ENCODE measurements around the gene GRID2. TPM values are rescaled to one million over a fixed set of nuclear protein-coding genes. Genes with fewer than 3 reads are reported as not detected.

The GRID2 gene
- total RNA-seq, 4 donors from 2014 or later = 0.63 TPM; not detected in 3

DNA sequence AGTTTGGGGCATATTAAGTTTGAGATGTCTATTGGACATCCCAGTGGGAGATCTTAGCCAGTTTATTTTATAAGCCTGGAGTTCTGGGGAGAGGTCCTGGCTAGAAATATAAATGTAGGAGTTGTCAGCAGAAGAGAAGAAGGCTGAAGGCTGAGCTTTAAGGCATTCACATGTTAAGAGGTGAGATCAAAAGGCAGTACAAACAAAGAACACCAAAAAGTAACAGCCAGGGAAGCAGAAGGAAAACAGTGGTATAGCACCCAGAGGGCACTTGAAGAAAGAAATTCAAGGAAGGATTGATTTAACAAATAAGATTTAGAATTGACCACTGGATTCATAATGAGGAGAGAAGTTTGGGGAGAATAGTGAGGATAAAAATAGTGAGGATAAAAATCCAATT lies 1383.5 kb downstream of the GRID2 start:
- TF ChIP-seq POLR2A (IDR thresholded peaks at IDR 0.05) (no peak), EP300 (IDR thresholded peaks at IDR 0.05) (no peak)
- TF ChIP-seq, protein P1, sequence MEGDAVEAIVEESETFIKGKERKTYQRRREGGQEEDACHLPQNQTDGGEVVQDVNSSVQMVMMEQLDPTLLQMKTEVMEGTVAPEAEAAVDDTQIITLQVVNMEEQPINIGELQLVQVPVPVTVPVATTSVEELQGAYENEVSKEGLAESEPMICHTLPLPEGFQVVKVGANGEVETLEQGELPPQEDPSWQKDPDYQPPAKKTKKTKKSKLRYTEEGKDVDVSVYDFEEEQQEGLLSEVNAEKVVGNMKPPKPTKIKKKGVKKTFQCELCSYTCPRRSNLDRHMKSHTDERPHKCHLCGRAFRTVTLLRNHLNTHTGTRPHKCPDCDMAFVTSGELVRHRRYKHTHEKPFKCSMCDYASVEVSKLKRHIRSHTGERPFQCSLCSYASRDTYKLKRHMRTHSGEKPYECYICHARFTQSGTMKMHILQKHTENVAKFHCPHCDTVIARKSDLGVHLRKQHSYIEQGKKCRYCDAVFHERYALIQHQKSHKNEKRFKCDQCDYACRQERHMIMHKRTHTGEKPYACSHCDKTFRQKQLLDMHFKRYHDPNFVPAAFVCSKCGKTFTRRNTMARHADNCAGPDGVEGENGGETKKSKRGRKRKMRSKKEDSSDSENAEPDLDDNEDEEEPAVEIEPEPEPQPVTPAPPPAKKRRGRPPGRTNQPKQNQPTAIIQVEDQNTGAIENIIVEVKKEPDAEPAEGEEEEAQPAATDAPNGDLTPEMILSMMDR (IDR thresholded peaks at IDR 0.05) = no peak

DNA sequence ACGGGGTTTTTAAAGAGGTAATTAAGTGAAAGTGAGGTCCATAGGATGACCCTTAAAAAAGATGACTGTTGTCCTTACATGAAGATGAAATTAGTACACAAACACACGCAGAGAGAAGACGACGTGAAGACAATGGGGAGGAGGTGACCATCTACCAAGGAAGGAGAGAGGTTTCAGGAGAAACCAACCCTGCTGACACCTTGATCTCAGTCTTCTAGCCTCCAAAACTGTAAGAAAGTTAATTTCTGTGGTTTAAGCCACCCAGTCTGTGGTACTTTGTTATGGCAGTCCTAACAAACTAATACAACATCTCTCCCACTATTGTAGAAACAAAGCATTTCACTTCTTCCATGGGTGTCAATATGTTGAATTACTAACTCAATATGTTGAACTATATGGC lies 1385.2 kb downstream of the GRID2 start:
- DNase-seq (ENCODE audit: low spot score in 2 of 2) = no peak
- Histone ChIP-seq H3K9me3 (no peaks in the 10 kb centered on the region), H3K4me3 (no peak overlapping the region), H3K4me1 (no peaks in the 10 kb centered on the region), H3K36me3 (no peaks in the 10 kb centered on the region), H3K27ac (no peak overlapping the region), H3K27me3 (no peaks in the 10 kb centered on the region)
- TF ChIP-seq, protein P1 (IDR thresholded peaks at IDR 0.05) = no peak
- TF ChIP-seq EP300 (IDR thresholded peaks at IDR 0.05) (no peak), POLR2A (IDR thresholded peaks at IDR 0.05) (no peak)
- 71 to 94% methylated on average over 4 of the region's 4 CpGs for WGBS, 2 donors

More for the DNA sequence above, 1383.5 kb downstream of the GRID2 start:
- no peak overlapping the region for H3K4me3 ChIP-seq
- H3K36me3 ChIP-seq = no peaks in the 10 kb centered on the region
- no peaks in the 10 kb centered on the region for H3K4me1 ChIP-seq
- H3K27me3 ChIP-seq = no peaks in the 10 kb centered on the region
- DNase-seq (ENCODE audit: low spot score in 2 of 2) = no peak
- no peak overlapping the region for H3K27ac ChIP-seq
- H3K9me3 ChIP-seq = no peaks in the 10 kb centered on the region

DNA sequence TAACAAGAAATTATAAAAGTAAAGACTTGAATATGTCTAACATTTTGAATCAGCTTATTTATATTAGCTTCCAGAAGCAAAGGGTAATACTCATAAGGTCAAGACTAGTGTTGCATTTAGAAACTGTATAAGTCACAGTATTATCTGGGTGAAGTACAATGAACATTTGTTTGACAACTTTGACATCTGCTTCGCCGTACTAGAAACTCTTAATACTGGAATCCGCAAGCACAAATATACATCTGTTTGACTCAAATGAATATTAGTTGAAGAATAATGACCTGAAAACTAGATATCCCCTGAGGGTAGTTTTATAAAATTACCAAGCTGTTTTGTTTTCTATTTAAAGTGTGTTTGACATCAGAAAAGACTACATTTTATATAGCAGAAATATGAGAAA lies 1389.4 kb downstream of the GRID2 start:
- TF ChIP-seq POLR2A (IDR thresholded peaks at IDR 0.05) (no peak), EP300 (IDR thresholded peaks at IDR 0.05) (no peak)
- TF ChIP-seq, protein P1 (IDR thresholded peaks at IDR 0.05) = no peak
- Histone ChIP-seq H3K4me1 (no peaks in the 10 kb centered on the region), H3K27ac (no peak overlapping the region), H3K9me3 (no peaks in the 10 kb centered on the region), H3K4me3 (no peak overlapping the region), H3K27me3 (no peaks in the 10 kb centered on the region), H3K36me3 (no peaks in the 10 kb centered on the region)
- 26 to 42% methylated on average over 3 of the region's 3 CpGs for WGBS, 2 donors
- DNase-seq (ENCODE audit: low spot score in 2 of 2) = no peak

DNA sequence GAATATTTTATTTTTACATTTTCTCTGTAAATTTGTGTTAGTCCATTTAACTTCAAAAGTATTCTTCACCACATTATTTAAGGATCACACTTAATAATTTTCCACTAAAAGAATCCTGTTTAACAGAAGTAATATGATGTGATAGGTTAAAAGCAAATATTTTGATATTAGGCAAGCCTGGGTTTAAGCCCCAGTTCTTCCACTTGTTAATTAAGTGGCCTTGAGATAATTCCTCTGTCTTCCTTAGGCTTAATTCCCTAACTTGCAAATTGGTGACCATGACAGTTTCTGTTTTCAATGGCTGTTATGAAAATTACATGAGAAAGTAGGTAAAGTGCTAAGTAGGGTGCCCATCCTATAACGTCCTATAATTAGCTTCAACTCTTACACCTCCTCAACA lies 1394.9 kb downstream of the GRID2 start:
- Histone ChIP-seq H3K9me3 (no peaks in the 10 kb centered on the region), H3K27me3 (no peaks in the 10 kb centered on the region), H3K4me3 (no peak overlapping the region), H3K27ac (no peak overlapping the region), H3K4me1 (no peaks in the 10 kb centered on the region), H3K36me3 (no peaks in the 10 kb centered on the region)
- TF ChIP-seq, protein P1 (IDR thresholded peaks at IDR 0.05) = no peak
- TF ChIP-seq EP300 (IDR thresholded peaks at IDR 0.05) (no peak), POLR2A (IDR thresholded peaks at IDR 0.05) (no peak)
- no peak for DNase-seq (ENCODE audit: low spot score in 2 of 2)
- 84 to 85% methylated on average over 1 of the region's 1 CpG for WGBS, 2 donors

DNA sequence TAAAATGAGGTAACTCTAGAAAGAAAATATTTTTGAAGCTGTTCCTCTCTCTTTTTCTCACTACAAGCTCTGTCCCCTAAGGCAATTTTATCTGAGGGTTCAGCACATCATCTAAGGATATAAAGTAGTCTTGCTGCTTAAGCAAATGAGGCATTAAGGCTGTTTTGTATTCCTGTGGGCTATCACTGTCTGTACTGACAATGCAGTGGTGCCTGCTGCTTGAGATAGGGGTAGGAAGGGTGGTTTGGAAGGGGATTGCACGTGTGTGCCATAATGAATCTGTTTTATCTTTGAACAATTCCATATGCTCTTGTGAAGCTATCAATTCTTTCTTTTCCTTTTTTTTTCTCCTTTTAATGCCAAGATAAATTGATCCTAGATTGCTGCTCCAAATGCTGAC lies 1396.8 kb downstream of the GRID2 start:
- no peak overlapping the region for H3K4me3 ChIP-seq
- no peak overlapping the region for H3K27ac ChIP-seq
- H3K36me3 ChIP-seq = no peaks in the 10 kb centered on the region
- H3K4me1 ChIP-seq = no peaks in the 10 kb centered on the region
- H3K27me3 ChIP-seq = no peaks in the 10 kb centered on the region
- WGBS, 2 donors = 5 to 28% methylated on average over 1 of the region's 1 CpG
- peaks cover 0 to 1% (median 0%) of the 10 kb centered on the region in 4 donors for H3K9me3 ChIP-seq
- no peak for TF ChIP-seq POLR2A (IDR thresholded peaks at IDR 0.05)
- TF ChIP-seq, protein P1 (IDR thresholded peaks at IDR 0.05) = no peak
- no peak for TF ChIP-seq EP300 (IDR thresholded peaks at IDR 0.05)
- no peak for DNase-seq (ENCODE audit: low spot score in 2 of 2)

Measured in tibial nerve (tissue), 4 donors.